ENCODE measurements around the gene GIPR.

DNA sequence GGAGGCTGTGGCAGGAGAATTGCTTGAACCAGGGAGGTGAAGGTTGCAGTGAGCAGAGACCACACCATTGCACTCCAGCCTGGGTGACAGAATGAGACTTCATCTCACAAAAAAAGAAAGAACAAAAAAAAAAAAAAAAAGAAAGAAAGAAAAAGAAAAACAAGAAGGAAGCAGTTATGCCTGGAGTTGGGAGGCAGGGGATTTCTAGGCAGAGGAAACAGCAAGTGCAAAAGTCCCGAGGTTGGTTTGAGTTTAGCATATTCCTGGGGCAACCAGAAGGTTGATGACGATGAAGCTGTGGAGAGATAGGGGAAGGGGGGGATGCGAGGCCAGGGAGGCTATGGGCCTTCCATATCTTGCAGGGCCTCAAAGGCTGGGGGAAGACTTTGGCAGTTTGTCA is 17.3 kb upstream of the GIPR start:
- TF ChIP-seq, protein P1, sequence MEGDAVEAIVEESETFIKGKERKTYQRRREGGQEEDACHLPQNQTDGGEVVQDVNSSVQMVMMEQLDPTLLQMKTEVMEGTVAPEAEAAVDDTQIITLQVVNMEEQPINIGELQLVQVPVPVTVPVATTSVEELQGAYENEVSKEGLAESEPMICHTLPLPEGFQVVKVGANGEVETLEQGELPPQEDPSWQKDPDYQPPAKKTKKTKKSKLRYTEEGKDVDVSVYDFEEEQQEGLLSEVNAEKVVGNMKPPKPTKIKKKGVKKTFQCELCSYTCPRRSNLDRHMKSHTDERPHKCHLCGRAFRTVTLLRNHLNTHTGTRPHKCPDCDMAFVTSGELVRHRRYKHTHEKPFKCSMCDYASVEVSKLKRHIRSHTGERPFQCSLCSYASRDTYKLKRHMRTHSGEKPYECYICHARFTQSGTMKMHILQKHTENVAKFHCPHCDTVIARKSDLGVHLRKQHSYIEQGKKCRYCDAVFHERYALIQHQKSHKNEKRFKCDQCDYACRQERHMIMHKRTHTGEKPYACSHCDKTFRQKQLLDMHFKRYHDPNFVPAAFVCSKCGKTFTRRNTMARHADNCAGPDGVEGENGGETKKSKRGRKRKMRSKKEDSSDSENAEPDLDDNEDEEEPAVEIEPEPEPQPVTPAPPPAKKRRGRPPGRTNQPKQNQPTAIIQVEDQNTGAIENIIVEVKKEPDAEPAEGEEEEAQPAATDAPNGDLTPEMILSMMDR (IDR thresholded peaks at IDR 0.05) = no peak
- TF ChIP-seq POLR2A (IDR thresholded peaks at IDR 0.05) = no peak

Data from thyroid gland (tissue), 4 donors.